Effector memory CD4-positive, alpha-beta T cell (primary cell): ENCODE measurements around the gene SHBG.
A peak's percentile ranks its signal among the peaks of the same experiment; 100 is the strongest.
"Not testable (repeated sequence)": the region's sequence is repeated elsewhere in the genome, so short reads cannot be mapped to it uniquely, and the experiment has no call there.

Experiments used
- DNase-seq, 3 donors: peaks; one replicate each; pipeline ENCODE4 v3.0.0-alpha.2; 2020
- H3K27ac ChIP-seq: 2 replicates; pipeline ENCODE4 v1.7.0; 2013; ENCODE audit warnings: mild to moderate bottlenecking, low read length, moderate library complexity; ENCODE audit not compliant: insufficient read depth, poor library complexity, severe bottlenecking
- H3K27me3 ChIP-seq: replicated peaks from 2 replicates; pipeline ENCODE4 v1.7.0; 2013; ENCODE audit warnings: mild to moderate bottlenecking, low read length; ENCODE audit not compliant: insufficient read depth, control insufficient read depth, poor library complexity, severe bottlenecking
- H3K36me3 ChIP-seq: 2 replicates; pipeline ENCODE4 v1.7.0; 2013; ENCODE audit warnings: mild to moderate bottlenecking, low read length, moderate library complexity; ENCODE audit not compliant: control insufficient read depth, insufficient read depth
- H3K4me1 ChIP-seq: 2 replicates; pipeline ENCODE4 v1.7.0; 2013; ENCODE audit warnings: low read length, mild to moderate bottlenecking; ENCODE audit not compliant: control insufficient read depth, insufficient read depth, poor library complexity, severe bottlenecking
- H3K4me3 ChIP-seq: 2 replicates; pipeline ENCODE4 v1.7.0; 2013; ENCODE audit warnings: low read length, low read depth, mild to moderate bottlenecking; ENCODE audit not compliant: insufficient read depth, poor library complexity, severe bottlenecking
- H3K9me3 ChIP-seq: 2 replicates; pipeline ENCODE4 v1.7.0; 2013; ENCODE audit warnings: mild to moderate bottlenecking, low read length, moderate library complexity; ENCODE audit not compliant: control insufficient read depth

Gene SHBG

GRCh38 chr17:7589204-7589868, 40.6 kb upstream of the SHBG start:
- peaks cover 49% of the 10 kb centered on the region for H3K36me3 ChIP-seq
- H3K27ac ChIP-seq = no peak overlapping the region
- H3K4me3 ChIP-seq = no peak overlapping the region

GRCh38 chr17:7589891-7590691, 39.8 kb upstream of the SHBG start, which contains the start of gene SOX15:
Gene SOX15, minus strand, starts transcription at chr17:7590094. Its CDS starts 418 bp downstream, at chr17:7589676.
- Histone ChIP-seq H3K27ac (no peak within 1 kb of the TSS), H3K36me3 (peaks cover 56% of the 10 kb centered on the region), H3K4me1 (no peaks in the 10 kb centered on the region), H3K4me3 (no peak within 1 kb of the TSS), H3K27me3 (no peaks in the 10 kb centered on the region), H3K9me3 (no peaks in the 10 kb centered on the region)
- DNase-seq = no peak

More at GRCh38 chr17:7589204-7589868, 40.6 kb upstream of the SHBG start:
- H3K9me3 ChIP-seq = no peaks in the 10 kb centered on the region
- peaks cover 6% of the 10 kb centered on the region for H3K4me1 ChIP-seq
- no peaks in the 10 kb centered on the region for H3K27me3 ChIP-seq
- DNase-seq = peak; percentile 25 to 44 (median 39)

DNA sequence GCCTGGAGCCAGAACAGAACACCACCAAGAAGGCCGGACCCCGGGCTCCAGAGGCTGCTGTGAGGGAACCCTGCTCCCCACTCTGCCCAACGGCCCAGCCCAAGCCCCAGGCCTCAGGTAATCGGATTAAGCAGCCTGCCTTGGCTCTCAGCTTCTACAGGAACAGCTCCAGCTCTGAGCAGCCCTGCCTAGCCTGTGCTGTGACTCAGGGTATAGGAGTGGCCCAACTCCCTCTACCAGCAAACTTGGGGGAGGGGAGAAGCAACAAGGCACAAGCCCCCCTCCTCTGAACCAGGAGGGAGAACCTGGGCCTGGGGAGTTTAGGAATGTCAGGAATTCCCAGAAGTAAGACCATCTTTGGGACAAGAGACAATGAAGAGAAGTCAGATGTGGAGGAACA, 39.2 kb upstream of the SHBG start:
- Histone ChIP-seq H3K36me3 (peaks cover 63% of the 10 kb centered on the region), H3K4me1 (no peaks in the 10 kb centered on the region), H3K9me3 (no peaks in the 10 kb centered on the region), H3K4me3 (no peak overlapping the region), H3K27ac (no peak overlapping the region), H3K27me3 (no peaks in the 10 kb centered on the region)
- no peak for DNase-seq

DNA sequence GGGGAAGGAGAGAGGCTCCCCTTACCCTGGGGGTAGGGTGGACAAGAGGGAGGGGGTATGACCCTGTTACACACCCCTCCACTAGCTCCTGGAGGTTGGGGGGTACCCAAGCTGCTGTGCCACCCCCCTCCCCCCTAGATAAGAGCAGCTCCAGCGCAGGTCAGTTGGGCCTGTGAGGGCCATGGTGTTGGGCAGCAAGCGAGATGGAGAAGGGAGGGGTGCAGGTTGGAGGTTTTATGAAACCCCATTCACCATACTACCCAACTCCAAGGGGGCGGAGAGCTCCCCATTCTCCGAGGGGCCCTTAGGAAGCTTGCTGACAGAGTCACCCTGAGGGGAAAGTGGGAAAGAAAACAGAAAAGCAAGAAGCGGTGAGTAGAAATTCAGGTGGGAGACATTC, 38.3 kb upstream of the SHBG start:
- peaks cover 68% of the 10 kb centered on the region for H3K36me3 ChIP-seq
- no peaks in the 10 kb centered on the region for H3K4me1 ChIP-seq
- no peaks in the 10 kb centered on the region for H3K9me3 ChIP-seq
- no peak overlapping the region for H3K27ac ChIP-seq
- no peak overlapping the region for H3K4me3 ChIP-seq
- no peaks in the 10 kb centered on the region for H3K27me3 ChIP-seq
- no peak for DNase-seq

GRCh38 chr17:7592422-7593021, 37.4 kb upstream of the SHBG start:
- Histone ChIP-seq H3K27ac (no peak overlapping the region), H3K36me3 (peaks cover 67% of the 10 kb centered on the region)

DNA sequence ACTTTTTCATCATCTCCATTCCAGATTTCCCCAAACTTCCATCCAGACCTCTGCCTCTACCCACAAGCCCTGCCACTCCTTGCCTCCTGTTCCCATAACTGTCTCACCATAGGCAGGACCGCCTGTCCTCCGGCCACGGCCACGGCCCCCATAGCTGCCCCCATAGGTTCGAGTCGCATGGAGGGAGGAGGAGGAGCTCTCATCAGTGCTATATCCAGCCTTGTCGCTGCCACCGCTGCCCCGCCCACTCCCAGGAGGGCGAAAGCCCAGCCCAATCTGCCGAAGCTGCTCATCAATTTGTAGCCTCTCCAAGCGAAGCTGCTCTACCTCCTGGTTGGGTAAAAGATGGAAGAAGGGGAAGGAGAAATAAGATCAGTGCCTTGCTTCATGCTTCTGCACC, 36.6 kb upstream of the SHBG start:
- no peaks in the 10 kb centered on the region for H3K27me3 ChIP-seq
- H3K9me3 ChIP-seq = no peaks in the 10 kb centered on the region
- no peak overlapping the region for H3K4me3 ChIP-seq
- no peaks in the 10 kb centered on the region for H3K4me1 ChIP-seq
- H3K27ac ChIP-seq = no peak overlapping the region
- no peak for DNase-seq
- peaks cover 60% of the 10 kb centered on the region for H3K36me3 ChIP-seq

More at GRCh38 chr17:7592422-7593021, 37.4 kb upstream of the SHBG start:
- no peak for DNase-seq
- H3K4me1 ChIP-seq = no peaks in the 10 kb centered on the region
- H3K4me3 ChIP-seq = no peak overlapping the region
- no peaks in the 10 kb centered on the region for H3K9me3 ChIP-seq
- no peaks in the 10 kb centered on the region for H3K27me3 ChIP-seq

- DNase-seq, H3K4me3 ChIP-seq: not testable (repeated sequence)
- H3K36me3 ChIP-seq = peaks cover 67% of the 10 kb centered on the region
Measured at GRCh38 chr17:7597561-7597960, 32.4 kb upstream of the SHBG start.

GRCh38 chr17:7606280-7606679, 23.7 kb upstream of the SHBG start:
- H3K4me1 ChIP-seq = no peaks in the 10 kb centered on the region
- H3K27me3 ChIP-seq = no peaks in the 10 kb centered on the region
- H3K27ac ChIP-seq = no peak overlapping the region
- H3K36me3 ChIP-seq = peaks cover 43% of the 10 kb centered on the region
- no peak for DNase-seq
- H3K9me3 ChIP-seq = no peaks in the 10 kb centered on the region
- H3K4me3 ChIP-seq = no peak overlapping the region

More at GRCh38 chr17:7597561-7597960, 32.4 kb upstream of the SHBG start:
- not testable (repeated sequence) for H3K4me1 ChIP-seq, H3K27me3 ChIP-seq, H3K27ac ChIP-seq, H3K9me3 ChIP-seq

GRCh38 chr17:7610641-7611040, 19.3 kb upstream of the SHBG start:
- H3K27me3 ChIP-seq = no peaks in the 10 kb centered on the region
- H3K4me1 ChIP-seq = peaks cover 17% of the 10 kb centered on the region
- H3K9me3 ChIP-seq = no peaks in the 10 kb centered on the region
- no peak overlapping the region for H3K27ac ChIP-seq
- no peak for DNase-seq
- no peak overlapping the region for H3K4me3 ChIP-seq
- peaks cover 15% of the 10 kb centered on the region for H3K36me3 ChIP-seq
